HL-60/S4 (cell line): ENCODE results near the gene TOPORS.
"Not testable (repeated sequence)": the region's sequence is repeated elsewhere in the genome, so short reads cannot be mapped to it uniquely, and the experiment has no call there.

Experiments used
- in situ Hi-C: fragments of 300-500 bp; cut with MboI; formaldehyde crosslinking; loops from 2 replicates; pipeline ENCODE4 v1.14.3; 2022; ENCODE audit warnings: low sequenced_read_pairs

TOPORS gene

GRCh38 chr9:32552172-32552872, at the start of gene TOPORS, which contains the start of gene SMIM27:
TSS of gene TOPORS (minus strand) at chr9:32552586. CDS start at chr9:32552436, 150 bp downstream.
TSS of gene SMIM27 (plus strand) at chr9:32552327. CDS start at chr9:32552435, 108 bp downstream.
- in situ Hi-C loops: loop anchor here (25.0 kb wide), 1 partner anchor 685 kb away; the partner anchor contains the start of gene SPINK4

DNA sequence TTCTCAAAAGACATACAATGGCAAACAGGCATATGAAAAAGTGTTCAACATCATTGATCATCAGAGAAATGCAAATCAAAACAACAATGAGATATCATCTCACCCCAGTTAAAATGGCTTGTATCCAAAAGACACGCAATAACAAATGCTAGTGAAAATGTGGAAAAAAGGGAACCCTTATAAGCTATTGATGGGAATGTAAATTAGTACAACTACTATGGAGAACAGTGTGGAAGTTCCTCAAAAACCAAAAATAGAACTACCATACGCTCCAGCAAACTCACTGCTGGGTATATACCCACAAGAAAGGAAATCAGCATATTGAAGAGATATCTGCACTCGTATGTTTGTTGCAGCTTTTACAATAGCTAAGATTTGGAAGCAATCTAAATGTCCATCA, 46.6 kb upstream of the TOPORS start:
- in situ Hi-C loops: not testable (repeated sequence)

- in situ Hi-C loops: no loop called here
Observed at GRCh38 chr9:32596936-32597335, 44.5 kb upstream of the TOPORS start.

DNA sequence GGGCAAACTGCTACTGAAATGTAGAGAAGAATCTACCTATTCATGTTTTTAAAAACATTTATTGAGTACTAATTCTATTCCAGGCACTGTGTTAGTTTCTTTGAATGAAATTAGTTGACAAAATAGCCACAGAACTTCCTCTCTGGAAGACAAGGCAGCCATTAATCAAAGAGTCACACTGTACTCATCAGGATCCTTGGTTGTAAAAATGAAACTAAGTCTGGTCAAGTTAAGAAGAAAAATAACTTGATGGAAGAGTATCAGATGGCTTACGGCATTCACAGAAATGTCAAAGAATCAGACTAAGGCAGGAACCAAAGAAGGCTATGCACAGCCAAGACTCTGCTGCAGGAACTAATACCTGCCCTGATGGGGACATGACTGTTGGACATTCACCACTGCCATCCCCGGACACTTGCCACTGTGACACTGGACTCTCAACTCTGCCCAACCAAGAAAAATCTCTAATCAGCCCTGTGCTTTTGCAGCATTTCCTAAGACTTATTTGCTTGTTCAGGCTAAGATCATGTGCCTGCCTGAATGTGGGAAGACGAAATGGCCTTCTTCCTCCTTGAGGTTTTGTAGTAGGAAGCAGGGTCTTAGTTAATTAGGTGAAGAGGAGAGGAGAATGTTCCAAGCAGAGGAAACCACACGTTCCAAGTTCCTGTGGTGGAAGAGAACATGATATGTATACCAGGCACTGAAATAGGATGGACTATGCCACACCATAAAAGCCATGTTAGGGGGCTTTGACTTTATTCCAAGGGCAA, 43.9 kb upstream of the TOPORS start:
- in situ Hi-C loops: no loop called here

DNA sequence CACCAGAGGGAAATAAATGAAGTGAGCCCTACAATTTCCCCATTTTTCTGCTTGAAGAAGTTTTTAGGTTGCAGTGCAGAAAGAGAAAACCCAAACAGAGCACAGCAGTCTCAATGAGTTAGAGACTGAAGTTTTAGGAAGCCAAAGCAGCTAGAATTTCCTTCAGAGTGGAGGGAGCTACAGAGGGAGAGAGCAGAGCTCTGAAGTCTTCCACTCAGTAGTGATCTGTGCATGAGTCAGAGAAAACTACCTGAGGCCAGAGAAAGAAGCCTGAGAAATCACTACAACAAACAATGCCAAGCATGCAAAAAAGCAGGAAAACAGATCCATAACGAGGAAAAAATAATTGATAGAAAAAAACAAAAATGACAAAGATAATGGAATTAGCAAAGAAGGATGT, 38.5 kb upstream of the TOPORS start:
- in situ Hi-C loops: no loop called here

- in situ Hi-C loops: no loop called here
Observed at GRCh38 chr9:32590476-32590875, 38.1 kb upstream of the TOPORS start.

- in situ Hi-C loops: loop anchor here (10.0 kb wide), 1 partner anchor 376 kb away; no protein-coding TSS in a partner anchor
Observed at GRCh38 chr9:32589083-32589723, 36.8 kb upstream of the TOPORS start.

GRCh38 chr9:32587901-32588300, 35.5 kb upstream of the TOPORS start:
- in situ Hi-C loops: loop anchor here (10.0 kb wide), 1 partner anchor 377 kb away; no protein-coding TSS in a partner anchor

DNA sequence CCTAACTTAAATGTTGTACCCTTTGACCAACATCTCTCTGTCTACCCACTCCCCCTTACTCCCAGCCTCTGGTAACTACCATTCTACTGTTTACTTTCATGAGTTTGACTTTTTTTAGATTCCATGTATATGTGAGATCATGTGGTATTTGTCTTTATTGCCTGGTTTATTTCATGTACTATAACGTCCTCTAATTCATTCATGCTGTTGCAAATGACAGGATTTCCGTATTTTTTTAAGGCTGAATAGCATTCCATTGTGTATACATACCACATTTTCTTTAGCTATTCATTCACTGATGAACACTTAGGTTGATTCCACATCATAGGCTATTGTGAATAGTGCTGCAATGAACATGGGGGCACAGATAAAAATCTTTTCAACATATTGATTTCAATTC, 32.4 kb upstream of the TOPORS start:
- in situ Hi-C loops: loop anchor here (10.0 kb wide), 1 partner anchor 380 kb away; no protein-coding TSS in a partner anchor

- in situ Hi-C loops: loop anchor here (10.0 kb wide), 1 partner anchor 383 kb away; no protein-coding TSS in a partner anchor
Observed at GRCh38 chr9:32581512-32582143, 29.2 kb upstream of the TOPORS start.

DNA sequence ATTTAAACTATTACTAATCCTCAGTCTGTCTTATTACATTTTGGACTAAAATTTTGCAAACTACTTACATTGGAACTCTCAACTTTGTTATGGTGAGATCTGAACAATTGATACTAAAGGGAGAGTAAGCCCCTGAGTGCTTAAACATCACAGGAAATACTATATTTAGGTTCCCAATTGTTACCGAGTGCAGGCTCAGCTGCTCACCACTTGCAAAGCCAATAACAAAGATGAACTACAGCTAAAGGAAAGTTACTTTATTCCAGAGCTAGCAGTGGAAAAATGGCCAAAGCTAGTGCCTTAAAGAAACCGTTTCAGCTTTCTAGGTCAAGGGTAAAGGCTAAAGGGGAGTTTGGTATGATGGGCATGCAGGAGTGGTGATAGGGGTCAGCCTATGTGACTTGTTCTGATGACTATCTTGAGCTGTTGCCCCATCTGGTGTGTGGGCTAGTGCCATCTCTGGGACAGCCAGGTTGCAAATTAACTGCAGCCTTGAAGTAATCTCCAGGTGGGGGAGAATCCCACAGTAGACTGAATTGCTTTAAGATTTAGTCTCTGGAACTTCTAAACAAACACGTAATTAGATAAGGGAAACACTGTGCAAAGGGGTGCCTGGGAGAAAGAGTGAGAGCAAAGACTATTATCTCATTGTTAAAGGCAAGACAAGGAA, 28.4 kb upstream of the TOPORS start:
- in situ Hi-C loops: loop anchor here (10.0 kb wide), 1 partner anchor 384 kb away; no protein-coding TSS in a partner anchor

GRCh38 chr9:32579706-32580331, 27.4 kb upstream of the TOPORS start:
- in situ Hi-C loops: loop anchor here (10.0 kb wide), 2 partner anchors 195 to 385 kb away; partner anchors contain the start of gene ACO1

DNA sequence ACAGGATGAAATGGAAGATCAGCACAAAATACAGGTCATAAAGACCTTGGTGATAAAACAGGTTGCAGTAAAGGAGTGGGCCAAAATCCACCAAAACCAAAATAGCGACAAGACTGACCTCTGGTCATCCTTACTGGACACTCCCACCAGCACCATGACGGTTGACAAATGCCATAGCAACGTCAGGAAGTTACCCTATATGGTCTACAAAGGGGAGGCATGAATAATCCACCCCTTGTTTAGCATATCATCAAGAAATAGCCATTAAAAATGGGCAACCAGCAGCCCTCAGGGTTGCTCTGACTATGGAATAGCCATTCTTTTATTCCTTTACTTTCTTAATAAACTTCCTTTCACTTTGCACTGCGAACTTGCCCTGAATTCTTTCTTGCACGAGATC, 26.6 kb upstream of the TOPORS start:
- in situ Hi-C loops: loop anchor here (10.0 kb wide), 1 partner anchor 194 kb away; the partner anchor contains the start of gene ACO1

DNA sequence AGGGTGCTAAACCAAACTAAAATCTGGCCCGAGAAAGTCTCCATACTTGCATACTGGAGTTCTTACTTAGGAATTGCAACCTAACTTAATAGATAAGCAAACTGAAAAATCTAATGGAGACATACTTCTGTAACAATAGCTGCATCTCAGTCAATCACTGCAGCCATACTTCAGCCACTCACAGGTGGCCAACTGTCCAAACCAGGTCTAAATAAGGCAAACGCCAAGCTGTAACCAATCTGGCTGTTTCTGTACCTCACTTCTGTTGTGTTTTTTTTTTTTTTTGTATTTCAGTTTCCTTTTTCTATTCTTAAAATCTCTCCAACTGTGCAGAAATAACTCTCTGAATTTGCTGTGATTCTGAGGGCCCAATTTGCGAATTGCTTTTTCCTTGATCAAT, 24.9 kb upstream of the TOPORS start:
- in situ Hi-C loops: loop anchor here (10.0 kb wide), 1 partner anchor 193 kb away; the partner anchor contains the start of gene ACO1

DNA sequence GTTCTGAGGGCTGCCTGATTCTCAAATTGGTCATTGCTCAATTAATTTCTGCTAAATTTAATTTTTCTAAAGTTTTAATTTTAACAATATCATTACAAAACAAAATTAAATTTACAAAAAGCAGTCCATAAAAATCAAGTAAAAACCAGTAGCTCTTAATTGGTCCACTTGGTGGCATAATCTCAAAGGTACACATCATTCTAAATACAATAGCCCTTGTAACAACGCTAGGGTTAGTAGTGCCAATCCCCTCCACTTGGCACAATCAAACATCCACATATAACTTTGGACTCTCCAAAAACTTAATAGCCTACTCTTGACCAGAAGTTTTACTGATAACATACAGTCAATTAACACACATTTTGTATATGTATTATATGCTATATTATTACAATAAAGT, 22.5 kb upstream of the TOPORS start:
- in situ Hi-C loops: loop anchor here (10.0 to 25.0 kb wide), 2 partner anchors 190 to 662 kb away; partner anchors contain the start of genes ACO1 and SPINK4

GRCh38 chr9:32573821-32574220, 21.4 kb upstream of the TOPORS start:
- in situ Hi-C loops: loop anchor here (10.0 to 25.0 kb wide), 2 partner anchors 189 to 663 kb away; partner anchors contain the start of genes ACO1 and SPINK4

GRCh38 chr9:32572900-32573523, 20.6 kb upstream of the TOPORS start, which contains the start of gene NDUFB6:
TSS of gene NDUFB6 (minus strand) at chr9:32573159. CDS start at chr9:32573060, 99 bp downstream.
- in situ Hi-C loops: loop anchor here (10.0 to 25.0 kb wide), 2 partner anchors 188 to 664 kb away; partner anchors contain the start of genes ACO1 and SPINK4
